HG03342 (cell line): Measurements from ENCODE around the gene JAM2.

ENCODE experiments used
- ATAC-seq: cut with Tn5 transposase; IDR thresholded peaks from one replicate; pipeline ENCODE4 v1.9.1; 2021; ENCODE audit warnings: mild to moderate bottlenecking, moderate library complexity; ENCODE audit not compliant: unreplicated experiment

The JAM2 gene

DNA sequence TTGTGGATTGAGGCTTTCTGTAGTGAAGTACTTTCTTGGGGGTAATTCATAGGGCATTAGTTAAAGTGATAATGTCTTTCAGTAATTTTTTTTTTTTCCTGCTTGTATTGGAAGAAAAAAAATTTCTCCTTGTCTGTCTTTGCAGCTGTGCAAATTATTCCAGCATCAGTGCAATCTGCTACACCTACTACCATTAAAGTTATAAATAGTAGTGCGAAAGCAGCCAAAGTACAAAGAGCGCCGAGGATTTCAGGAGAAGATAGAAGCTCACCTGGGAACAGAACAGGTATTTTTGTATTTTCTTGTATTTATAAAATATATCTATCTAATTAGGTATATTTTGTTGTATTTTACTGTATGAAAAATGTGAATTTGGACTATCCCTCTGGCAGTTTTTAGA, 125.0 kb downstream of the JAM2 start:
- ATAC-seq = no peak
